GM18526 (cell line): ENCODE measurements around the gene ABCG1.

ENCODE experiments used
- POLR2A ChIP-seq: IDR thresholded peaks from 3 replicates; pipeline ENCODE4 v1.6.1; 2011; ENCODE audit not compliant: insufficient read length; ENCODE audit errors: extremely low read depth

The ABCG1 gene

GRCh38 chr21:42306366-42307035 is 87.6 kb downstream of the ABCG1 start:
- no peak for TF ChIP-seq POLR2A

GRCh38 chr21:42307106-42307505 is 88.2 kb downstream of the ABCG1 start:
- no peak for TF ChIP-seq POLR2A

DNA sequence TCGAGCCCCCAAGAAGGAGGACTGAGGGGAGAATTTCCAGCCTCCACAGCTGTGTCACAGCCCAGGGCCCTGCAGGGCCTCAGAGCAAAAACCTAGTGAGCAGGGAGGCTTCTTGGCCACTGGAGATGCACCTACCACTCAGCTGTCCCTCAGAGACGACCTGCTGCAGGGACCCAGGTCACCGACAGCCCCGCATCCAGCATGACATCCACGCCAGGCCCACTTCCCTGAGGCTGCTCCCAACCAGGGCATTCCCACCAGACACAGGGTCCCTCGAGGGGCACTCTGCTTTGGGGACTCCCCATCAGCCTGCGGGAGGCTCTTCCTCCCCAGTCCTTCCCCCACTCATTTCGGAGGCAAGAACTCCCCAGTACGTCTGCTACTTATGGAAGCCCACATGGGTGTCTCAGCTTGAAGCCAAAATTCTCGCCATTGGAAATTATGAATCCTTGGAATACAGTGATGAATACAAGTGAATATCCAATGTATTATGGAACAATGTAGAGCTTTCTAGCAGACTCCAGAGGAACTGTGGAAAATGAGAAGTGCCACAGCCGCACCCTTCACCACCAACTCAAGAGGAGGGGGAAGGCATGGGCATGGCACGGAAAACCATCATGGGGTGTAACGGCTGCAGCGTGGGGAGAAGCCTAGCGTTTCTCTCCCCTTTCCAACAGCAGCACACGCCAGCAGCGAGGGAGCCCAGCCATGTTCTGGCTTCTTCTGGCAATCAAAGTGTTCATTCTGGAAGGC is 89.4 kb downstream of the ABCG1 start:
- TF ChIP-seq POLR2A, result no peak

- TF ChIP-seq POLR2A, result no peak
These were observed 90.2 kb downstream of the ABCG1 start for GRCh38 chr21:42308914-42309752.

GRCh38 chr21:42309753-42310213 is 90.8 kb downstream of the ABCG1 start:
- no peak for TF ChIP-seq POLR2A

DNA sequence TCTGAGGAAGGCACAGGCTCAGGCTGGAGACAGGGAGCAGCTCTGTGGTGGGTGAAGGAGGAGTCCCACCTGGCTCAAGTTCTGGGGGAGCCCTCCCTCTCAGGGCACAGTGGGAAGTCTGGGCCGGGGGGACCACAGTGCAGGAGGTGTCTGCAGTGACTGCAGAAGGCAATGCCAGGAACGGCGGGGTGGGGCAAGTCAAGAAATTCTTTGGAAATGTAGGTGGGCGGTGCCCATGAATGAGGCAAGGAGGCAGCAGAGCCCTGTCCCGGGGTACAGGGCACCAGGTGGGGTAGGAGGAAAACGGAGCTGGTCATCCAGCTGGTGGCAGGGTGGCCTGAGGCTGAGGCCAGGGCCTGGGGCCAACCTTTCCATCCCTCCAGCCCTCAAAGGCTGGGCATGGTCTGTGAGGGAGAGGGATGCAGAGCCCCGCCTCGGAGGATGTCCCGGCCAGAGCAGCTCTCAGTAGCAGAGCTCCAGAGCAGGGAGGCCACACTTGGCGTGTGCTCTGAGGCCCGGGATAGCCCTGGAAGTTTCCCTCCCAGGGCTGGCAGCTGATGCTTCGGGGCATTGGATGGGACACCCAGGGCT is 91.6 kb downstream of the ABCG1 start:
- TF ChIP-seq POLR2A, result no peak

DNA sequence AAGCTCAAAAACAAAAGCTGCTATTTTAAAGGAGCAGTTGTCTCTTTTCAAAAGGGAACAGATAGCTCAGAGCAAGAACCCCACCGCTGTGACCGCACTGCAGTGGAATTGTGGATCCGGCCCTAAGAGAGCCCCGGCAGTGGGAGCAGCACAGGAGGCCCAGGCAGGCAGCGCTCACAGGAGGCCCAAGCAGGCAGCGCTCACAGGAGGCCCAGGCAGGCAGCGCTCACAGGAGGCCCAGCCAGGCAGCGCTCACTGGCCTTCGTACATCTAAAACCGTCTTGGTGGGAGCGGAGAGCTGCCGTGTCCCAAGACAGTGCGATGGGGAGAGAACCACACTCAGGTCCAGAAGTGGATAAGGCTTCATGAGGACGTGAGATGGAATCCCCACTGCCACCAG is 92.2 kb downstream of the ABCG1 start:
- TF ChIP-seq POLR2A, result no peak

DNA sequence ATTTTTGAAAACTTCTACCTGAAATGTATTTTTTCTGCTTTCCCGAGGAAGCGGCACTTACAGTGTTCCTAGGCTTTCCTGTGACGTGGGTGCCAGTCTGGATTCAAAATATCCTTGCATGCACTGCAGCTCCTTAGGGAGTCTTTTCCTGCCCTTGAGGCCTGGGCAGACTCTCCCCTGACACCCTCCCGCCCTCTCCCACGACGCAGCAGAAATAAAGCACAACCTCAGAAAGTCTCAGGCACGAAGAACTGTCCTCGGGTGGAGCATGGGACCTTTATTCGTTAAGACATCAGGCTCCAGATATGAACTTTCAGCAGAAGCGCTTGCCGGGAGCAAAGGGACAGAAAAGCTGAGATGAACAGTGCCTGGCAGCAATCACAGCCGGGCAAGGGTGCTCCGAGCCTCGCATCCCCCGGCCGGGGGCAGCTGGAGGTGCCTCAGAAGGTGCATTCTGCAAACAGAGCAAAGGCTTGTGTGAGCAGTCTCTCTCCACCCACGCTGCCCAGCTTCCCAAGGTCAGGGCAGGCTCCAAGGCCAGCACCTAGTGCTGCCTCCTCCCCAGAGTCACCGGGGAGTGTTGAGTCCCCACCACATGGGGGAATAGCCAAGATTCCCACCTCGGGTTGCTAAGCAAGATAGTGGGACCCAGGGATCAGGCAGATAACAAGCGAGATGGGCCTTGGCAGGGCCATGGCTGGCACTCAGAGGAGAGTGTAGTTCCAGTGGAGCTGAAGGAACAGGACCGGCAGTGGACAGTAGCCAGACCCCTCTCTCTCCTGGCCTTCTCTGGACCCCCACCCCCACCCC is 93.1 kb downstream of the ABCG1 start:
- TF ChIP-seq POLR2A, result no peak

GRCh38 chr21:42312626-42313104 is 93.7 kb downstream of the ABCG1 start:
- TF ChIP-seq POLR2A, result no peak

GRCh38 chr21:42313501-42313969 is 94.6 kb downstream of the ABCG1 start:
- no peak for TF ChIP-seq POLR2A

- no peak for TF ChIP-seq POLR2A
These were observed 95.8 kb downstream of the ABCG1 start for GRCh38 chr21:42314616-42315295.

GRCh38 chr21:42315296-42315891 is 96.5 kb downstream of the ABCG1 start, which contains the start of gene TFF3:
Gene TFF3, minus strand, starts transcription at chr21:42315409. Its CDS starts 35 bp downstream, at chr21:42315374.
- TF ChIP-seq POLR2A, result no peak

- no peak for TF ChIP-seq POLR2A
These were observed 98.0 kb downstream of the ABCG1 start for GRCh38 chr21:42316891-42317290.

DNA sequence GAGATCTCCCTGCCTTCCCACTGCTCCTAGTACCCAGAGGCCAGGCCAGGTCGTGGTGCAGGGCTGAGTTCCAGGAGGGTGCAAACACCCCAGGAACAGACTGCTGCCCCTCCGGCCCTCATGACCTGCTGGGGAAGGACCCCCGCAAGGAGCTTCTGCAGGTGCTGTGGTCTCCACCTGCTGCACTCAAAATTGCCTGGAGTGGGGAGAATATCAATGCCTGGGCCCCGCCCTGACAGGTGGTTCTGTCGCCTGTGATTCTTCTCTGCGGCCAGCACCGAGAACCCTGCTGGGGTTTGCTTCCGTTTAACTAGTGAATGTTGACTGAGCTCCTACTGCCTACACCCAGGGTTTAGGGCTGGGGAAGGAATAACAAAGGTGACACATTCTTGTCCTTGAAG is 98.4 kb downstream of the ABCG1 start:
- no peak for TF ChIP-seq POLR2A
